ACHN (cell line): ENCODE measurements around the gene PLA2G4D.

Experiments
- DNase-seq: peaks from one replicate; pipeline ENCODE4 v3.0.0-alpha.2; 2015
- in situ Hi-C: cut with HindIII; loops from 2 replicates; pipeline ENCODE4 v1.10.0; 2017; ENCODE audit warnings: low sequenced_read_pairs, low pct_ligation_motif_present, low pct_unique_long_range_greater_than_20kb

Gene PLA2G4D

GRCh38 chr15:42082823-42083604, 11.3 kb downstream of the PLA2G4D start:
- in situ Hi-C loops: no loop called here
- no peak for DNase-seq

DNA sequence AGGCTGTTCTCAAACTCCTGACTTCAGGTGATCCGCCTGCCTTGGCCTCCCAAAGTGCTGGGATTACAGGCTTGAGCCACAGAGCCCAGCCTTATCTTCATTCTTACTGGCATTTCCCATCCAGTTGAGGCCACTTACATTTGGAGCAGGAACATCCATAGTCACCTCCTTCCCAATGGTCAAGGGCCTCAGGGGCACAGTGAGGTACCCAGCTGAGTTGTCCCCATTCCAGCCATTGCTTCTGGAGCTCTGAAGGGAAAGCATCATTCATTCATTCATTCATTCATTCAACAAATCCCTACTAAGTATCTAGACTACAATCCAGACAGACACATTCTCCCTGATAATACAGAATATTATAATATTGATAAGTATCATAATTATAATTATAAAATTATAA, 12.2 kb downstream of the PLA2G4D start:
- in situ Hi-C loops: no loop called here
- no peak for DNase-seq

- DNase-seq: no peak
- in situ Hi-C loops: no loop called here
Measured at GRCh38 chr15:42080919-42081830, 13.2 kb downstream of the PLA2G4D start.

DNA sequence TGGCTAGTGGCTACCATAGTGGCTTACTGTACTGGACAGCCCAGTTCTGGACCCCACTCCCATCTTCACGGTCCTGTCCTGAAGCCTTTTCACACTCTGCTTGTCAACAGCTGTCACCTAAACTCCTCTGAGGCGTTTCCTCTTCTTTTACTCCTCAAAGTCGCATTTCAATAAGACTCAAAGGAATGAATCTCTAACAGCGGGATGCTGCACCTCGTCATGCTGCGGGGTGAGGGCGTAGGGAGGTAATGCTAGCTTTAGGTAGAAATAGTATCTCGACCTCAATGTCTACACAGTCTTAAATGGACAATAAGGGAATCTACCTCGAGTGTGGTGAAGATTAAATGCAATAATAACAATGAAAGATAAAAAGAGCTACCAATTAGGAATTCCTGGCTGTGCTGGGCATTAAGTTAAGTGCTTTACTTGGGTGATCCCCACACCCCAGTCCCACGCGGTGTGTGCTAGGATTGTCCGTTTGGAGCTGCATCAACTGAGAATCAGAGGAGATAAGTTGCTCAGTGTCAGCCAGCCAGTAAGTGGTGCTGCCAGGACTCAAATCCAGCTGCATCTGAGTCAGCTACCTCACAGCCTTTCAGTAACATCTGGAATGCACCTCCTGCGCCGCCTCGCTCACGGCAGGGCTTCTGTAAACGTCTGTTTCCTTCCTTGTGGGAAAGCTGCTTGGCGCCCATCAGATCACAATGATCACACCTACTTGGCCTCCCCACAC, 14.0 kb downstream of the PLA2G4D start:
- no peak for DNase-seq
- in situ Hi-C loops: no loop called here

- in situ Hi-C loops: no loop called here
- no peak for DNase-seq
Measured at GRCh38 chr15:42079401-42079908, 14.9 kb downstream of the PLA2G4D start.

GRCh38 chr15:42078903-42079302, 15.5 kb downstream of the PLA2G4D start:
- DNase-seq: no peak
- in situ Hi-C loops: no loop called here

GRCh38 chr15:42077689-42078088, 16.7 kb downstream of the PLA2G4D start:
- in situ Hi-C loops: no loop called here
- DNase-seq: no peak

DNA sequence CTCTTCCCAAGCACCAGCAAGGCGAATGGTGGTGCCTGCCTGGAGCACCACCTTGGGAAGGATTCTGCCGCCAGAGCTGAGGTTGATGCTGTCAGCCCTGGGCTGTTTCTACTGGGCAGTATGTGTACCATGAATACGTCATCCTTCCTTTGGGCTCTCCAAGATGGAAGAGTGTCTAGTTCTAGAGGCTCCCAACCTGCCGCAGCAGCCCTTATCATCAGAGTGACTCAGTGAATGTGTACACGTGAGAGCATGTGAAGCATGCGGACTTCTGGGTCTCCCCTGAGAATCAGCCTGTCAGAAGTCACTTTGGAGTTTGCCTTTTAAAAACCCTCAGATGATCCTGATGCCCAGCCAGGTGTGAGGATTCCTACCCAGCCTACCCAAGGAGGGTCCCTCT, 20.9 kb downstream of the PLA2G4D start:
- in situ Hi-C loops: no loop called here
- DNase-seq: no peak

DNA sequence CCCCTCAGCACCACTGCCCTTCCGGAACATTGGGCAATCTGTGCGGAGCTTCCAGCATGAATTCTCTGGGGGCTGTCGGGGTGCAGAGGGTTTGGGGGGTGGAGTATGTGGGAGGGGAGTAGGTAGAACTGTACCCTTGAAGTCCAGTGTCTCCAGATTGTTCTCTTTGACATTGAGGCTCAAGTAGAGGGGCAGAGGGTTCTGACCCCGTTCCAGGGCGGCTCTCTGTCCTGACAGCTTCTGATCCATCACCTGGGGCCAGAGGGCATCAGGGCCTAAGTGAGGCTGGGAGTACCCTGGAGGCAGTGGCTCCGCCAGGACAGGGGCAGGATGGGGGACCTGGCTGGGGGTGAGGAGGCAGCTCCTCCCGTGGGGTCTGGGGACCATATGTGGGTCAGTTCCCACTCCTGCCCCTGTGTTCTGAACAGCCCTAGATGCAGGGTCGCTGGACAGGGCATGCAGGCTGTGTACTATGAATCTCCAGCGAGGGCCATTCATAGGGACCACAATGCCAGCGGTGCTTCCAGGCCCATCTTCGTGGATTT, 22.1 kb downstream of the PLA2G4D start:
- in situ Hi-C loops: no loop called here
- no peak for DNase-seq

- DNase-seq: no peak
- in situ Hi-C loops: no loop called here
Measured at GRCh38 chr15:42071717-42072116, 22.6 kb downstream of the PLA2G4D start.

DNA sequence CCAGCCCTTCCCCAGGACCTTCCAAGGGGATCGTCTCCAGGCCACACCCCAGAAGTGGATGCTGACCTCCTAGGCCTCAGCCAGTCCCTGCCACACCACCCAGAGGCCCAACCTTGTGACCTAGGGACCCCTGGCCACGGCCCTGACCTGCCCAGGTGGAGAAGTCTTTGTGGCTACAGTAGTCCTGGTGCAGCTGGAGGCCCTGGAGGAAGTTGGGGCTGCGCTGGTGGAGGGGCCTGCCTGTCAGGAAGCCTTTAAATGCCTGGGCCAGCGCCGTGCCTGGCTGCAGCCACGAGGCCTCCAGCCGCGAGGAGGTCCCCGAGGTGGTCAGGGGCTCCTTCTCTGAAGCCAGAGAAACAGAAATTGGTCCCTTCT, 23.4 kb downstream of the PLA2G4D start:
- no peak for DNase-seq
- in situ Hi-C loops: no loop called here

- in situ Hi-C loops: no loop called here
- no peak for DNase-seq
Measured at GRCh38 chr15:42070279-42070975, 23.9 kb downstream of the PLA2G4D start.

GRCh38 chr15:42069496-42070278, 24.7 kb downstream of the PLA2G4D start:
- no peak for DNase-seq
- in situ Hi-C loops: no loop called here

GRCh38 chr15:42069025-42069424, 25.3 kb downstream of the PLA2G4D start:
- in situ Hi-C loops: no loop called here
- DNase-seq: no peak

DNA sequence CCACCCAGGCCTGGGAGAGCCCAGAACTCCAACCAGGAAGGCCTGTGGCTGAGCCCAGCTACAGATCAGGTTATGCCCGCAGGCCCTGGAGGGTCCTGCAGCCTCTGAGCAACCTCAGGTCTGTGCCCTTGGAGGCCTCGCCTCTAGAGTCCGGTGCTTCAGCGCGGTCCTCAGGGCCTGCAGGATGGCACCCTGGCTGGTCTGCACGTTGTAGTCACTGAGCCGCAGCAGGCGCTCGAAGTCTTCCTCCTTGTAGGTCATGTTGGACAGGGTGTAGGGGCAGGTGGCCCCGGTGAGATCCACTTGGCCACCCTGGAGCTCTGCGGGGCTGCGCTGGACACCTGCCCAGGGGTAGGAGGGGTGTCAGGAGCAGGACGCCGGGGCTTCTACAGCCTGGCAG, 25.8 kb downstream of the PLA2G4D start:
- in situ Hi-C loops: no loop called here
- DNase-seq: no peak

DNA sequence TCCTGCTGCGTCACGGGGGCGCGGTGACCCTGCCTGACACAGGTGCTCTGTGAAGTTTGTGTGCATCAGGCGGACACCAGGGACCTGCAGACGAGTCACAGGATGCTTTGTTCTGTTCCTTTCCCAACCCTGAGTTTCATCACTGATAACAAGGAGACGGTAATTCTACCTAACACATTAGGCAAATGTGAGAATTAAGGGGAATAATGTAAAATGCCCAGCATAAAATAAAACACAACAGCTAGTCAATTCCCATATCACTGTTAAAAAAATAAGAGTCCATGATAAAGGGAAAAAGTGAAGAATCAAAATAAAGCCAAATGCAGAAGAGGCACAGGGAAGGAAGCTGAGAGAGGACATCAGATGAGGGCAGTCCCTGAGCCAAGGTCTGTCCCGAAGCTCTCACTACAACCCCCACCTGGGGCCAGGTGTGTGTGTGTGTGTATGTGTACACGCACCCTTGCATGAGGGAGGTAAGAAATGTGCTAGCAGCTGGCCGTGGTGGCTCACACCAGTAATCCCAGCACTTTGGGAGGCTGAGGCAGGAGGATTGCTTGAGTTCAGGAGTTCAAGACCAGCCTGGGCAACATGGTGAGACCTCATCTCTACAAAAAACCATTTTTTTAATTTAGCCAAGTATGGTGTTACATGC, 27.5 kb downstream of the PLA2G4D start:
- no peak for DNase-seq
- in situ Hi-C loops: no loop called here

GRCh38 chr15:42065468-42065867, 28.9 kb downstream of the PLA2G4D start:
- DNase-seq: no peak
- in situ Hi-C loops: no loop called here
